Epithelial cell of proximal tubule (primary cell): ENCODE data around the gene C1orf174. TPM values are rescaled to one million over a fixed set of nuclear protein-coding genes. Genes with fewer than 3 reads are reported as not detected.

ENCODE experiments used
- DNase-seq: peaks from one replicate; pipeline ENCODE4 v3.0.0-alpha.2; 2011; ENCODE audit warnings: low read depth
- H3K4me3 ChIP-seq: 2 replicates; pipeline ENCODE4 v1.5.1; 2011; ENCODE audit warnings: low read depth, mild to moderate bottlenecking, low read length
- total RNA-seq: library from RNA; depleted of rRNA; stranded (reverse); fragments of >200 nt; gene quantifications from 2 replicates; pipeline ENCODE4 v1.2.3, GENCODE V29; 2015
- TF ChIP-seq, protein P1 (sequence below): conservative IDR thresholded peaks from 2 replicates; pipeline ENCODE4 v1.5.1; 2012; ENCODE audit warnings: low read depth, mild to moderate bottlenecking, low read length

The C1orf174 gene
- total RNA-seq, 1 donor from 2014 or later = 21.9 TPM

DNA sequence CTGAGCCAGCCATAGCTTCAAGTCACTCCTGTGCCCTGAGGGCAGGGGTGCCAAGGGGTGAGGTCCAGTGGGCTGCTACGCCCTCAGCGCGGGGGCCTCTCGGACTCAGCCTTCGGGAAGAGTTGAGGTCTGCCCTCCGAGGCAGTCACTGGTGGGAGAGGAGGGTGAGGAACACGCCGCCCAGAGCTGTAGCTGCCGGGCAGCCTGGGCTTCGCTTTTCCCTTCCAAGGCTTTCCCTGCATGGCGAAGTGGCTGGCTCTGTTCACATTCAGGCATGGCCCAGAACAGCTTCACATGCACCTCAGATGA, 43.0 kb upstream of the C1orf174 start:
- TF ChIP-seq, protein P1, sequence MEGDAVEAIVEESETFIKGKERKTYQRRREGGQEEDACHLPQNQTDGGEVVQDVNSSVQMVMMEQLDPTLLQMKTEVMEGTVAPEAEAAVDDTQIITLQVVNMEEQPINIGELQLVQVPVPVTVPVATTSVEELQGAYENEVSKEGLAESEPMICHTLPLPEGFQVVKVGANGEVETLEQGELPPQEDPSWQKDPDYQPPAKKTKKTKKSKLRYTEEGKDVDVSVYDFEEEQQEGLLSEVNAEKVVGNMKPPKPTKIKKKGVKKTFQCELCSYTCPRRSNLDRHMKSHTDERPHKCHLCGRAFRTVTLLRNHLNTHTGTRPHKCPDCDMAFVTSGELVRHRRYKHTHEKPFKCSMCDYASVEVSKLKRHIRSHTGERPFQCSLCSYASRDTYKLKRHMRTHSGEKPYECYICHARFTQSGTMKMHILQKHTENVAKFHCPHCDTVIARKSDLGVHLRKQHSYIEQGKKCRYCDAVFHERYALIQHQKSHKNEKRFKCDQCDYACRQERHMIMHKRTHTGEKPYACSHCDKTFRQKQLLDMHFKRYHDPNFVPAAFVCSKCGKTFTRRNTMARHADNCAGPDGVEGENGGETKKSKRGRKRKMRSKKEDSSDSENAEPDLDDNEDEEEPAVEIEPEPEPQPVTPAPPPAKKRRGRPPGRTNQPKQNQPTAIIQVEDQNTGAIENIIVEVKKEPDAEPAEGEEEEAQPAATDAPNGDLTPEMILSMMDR = no peak
- DNase-seq = no peak
- H3K4me3 ChIP-seq = no peak overlapping the region

DNA sequence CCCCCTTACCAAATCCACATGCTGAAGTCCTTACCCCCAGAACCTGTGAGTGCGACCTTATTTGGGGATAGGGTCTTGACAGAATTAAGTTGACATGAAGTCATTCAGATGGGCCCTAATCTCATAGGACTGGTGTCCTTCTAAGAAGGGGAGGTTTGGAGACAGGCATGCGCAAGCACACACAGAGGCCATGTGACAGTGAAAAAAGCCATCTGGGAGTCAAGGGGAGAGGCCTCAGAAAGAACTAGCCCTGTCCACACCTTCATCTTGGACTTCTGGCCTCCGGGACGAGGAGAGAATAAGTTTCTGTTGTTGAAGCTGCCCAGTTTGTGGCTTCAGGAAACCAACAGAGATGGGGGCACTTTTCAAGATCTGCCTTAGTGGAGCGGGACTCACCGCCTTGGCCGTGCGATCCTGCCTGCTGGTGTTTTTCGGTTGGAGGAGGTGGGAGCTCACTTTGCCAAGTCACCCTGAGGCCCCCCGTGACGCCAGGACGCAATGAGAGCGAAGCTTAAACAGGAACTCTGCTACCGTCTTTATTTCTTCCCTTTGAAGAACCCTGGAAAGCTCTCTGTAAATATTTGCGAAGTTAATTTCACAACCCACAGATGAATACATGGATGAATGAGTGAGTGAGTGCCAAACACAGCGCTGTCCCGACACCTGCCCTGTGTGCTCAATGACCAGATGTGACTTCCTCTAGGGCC, 42.5 kb upstream of the C1orf174 start:
- H3K4me3 ChIP-seq = no peak overlapping the region
- TF ChIP-seq, protein P1 = no peak
- DNase-seq = no peak

DNA sequence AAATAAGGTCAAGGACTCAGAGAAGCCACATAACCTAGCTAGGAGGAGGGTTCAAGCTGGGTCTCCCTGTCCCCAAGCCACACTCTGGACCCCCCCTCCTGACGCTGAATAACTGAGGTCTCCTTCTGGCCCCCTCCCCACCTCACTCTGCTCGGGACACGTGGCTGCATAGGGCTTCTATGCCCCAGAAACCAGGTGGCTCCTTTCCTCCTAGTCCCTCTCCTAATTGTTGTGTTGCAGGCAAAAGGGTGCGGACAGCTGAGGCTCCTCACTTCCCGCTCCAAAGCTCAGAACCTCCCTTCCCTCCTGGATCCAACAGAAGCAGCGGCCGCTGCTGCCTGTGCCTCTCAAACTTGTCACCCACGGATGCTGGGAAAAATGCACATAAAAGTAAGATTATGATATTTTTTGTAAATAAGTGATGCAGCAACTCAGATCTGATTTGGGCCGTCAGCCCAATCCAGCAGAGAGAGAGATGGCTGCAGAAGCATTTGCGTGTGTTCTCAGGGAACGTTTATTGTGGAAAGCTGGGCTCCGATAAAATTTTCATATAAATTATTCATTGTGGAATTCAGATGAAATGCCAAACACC, 40.8 kb upstream of the C1orf174 start:
- TF ChIP-seq, protein P1 = no peak
- no peak for DNase-seq
- H3K4me3 ChIP-seq = no peak overlapping the region

DNA sequence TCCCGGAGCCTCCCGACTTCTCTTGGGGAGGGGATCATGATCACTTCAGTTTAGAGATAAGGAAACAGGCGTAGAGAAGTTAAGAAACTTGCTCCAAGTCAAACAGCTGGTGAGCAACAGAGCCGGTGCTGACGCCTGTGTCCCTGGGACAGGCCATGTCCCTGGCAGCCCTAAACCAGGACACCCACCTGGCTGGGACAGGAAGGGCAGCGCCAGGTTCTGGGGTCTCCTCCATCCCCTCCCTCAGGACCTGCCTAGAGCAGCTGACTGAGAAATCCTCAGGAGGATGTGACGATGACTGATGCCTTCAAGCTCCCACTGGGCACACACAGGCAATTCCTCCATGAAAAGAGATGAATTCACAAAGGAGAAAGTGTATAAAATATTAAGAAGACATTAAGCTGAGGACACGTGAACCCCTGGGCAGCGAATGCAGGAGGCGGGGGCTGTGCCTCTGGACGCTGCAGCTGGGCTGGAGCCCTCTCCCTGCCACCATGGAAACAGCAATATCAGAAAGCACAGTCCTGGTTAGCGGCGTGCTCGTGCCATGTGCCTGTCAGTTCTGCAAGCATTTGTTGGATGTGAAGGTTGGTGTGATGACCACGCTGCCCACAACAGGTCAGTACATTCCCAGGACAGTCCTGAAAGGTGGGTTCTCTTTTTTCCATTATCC, 40.1 kb upstream of the C1orf174 start:
- no peak for DNase-seq
- H3K4me3 ChIP-seq = no peak overlapping the region
- TF ChIP-seq, protein P1 = no peak

DNA sequence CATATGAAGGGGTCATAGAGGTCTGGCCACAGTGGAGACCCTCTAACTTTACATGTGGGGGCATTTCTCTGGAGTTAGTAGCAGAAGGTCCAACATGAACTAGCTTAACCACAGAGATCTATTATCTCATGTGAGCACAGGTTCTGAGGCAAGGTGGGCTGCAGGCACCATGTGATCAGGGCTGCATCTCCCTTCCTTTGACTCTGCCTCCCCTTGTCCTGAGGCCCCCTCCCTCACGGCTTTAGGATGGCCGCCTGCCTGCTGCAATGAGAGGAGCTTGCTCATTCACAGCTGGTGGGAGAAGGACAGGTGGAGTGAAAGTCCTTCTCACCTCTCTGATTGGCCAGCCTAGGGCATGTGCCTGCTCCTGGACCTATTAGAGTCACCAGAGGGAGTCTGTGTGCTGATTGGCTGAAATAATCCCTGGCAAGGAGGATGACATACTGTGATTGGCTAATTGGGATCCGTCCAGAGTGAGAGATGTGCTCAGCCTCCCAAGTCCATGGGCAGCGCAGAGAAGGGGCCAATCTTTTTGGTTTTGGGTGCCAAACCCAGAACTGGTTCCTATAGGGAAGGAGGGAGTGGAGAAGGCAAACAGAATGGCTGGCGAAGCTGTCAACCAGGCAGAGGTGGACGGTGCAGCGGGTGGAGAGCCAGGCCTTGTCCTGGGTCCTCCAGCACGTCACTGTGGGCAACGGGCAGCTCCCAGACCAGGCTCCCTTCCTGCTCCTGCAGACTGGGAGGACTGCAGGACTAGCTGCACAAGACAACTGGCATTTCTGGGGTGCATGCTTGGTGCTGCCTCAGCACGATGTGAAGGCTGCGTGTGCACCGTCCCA, 39.4 kb upstream of the C1orf174 start:
- TF ChIP-seq, protein P1 = no peak
- no peak for DNase-seq
- H3K4me3 ChIP-seq = no peak overlapping the region

DNA sequence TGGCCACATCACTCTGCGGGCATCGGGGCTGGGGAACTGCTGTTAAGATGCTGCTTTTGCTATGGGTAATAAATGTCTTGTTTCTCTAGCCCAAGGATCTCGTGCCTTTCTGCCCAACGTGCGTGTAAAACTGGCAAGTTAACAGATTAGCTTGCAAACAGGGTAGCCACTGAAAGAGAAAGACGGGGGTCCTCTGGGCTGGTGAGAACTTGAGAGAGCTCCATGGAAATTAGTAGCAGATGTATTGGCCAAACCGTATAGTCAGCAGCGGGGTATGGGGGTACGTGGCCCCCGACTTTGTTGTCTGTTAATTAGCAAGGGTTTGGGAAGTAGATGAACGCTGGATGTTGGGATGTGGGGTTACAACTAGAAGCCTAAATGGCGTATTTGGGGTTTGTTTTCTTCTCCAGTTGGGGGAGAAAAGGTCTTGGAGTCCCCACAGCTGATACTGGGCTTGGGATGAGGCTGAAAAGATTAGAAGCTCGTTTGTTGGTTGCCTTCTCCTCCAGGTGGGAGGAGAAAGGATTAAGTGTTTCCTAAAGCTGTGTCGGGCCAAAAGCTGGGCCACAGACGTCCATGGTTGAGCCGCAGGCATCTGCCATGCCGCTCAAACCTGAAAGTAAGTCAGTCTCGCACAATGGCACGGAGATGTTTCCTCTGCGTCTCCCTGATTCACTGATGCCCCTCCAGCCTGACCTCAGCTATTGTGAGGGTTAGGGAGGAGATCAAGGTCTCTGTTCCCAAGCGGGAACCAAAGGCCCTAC, 32.3 kb upstream of the C1orf174 start:
- H3K4me3 ChIP-seq = no peak overlapping the region

More for the DNA sequence above, 32.3 kb upstream of the C1orf174 start:
- no peak for DNase-seq
- TF ChIP-seq, protein P1 = no peak
